RKO (cell line): ENCODE data around the gene NLRP3.
A peak's percentile ranks its signal among the peaks of the same experiment; 100 is the strongest.
"Not testable (repeated sequence)": the region's sequence is repeated elsewhere in the genome, so short reads cannot be mapped to it uniquely, and the experiment has no call there.

ENCODE experiments used
- DNase-seq: peaks from one replicate; pipeline ENCODE4 v3.0.0-alpha.2; 2016; ENCODE audit warnings: low spot score

The NLRP3 gene

DNA sequence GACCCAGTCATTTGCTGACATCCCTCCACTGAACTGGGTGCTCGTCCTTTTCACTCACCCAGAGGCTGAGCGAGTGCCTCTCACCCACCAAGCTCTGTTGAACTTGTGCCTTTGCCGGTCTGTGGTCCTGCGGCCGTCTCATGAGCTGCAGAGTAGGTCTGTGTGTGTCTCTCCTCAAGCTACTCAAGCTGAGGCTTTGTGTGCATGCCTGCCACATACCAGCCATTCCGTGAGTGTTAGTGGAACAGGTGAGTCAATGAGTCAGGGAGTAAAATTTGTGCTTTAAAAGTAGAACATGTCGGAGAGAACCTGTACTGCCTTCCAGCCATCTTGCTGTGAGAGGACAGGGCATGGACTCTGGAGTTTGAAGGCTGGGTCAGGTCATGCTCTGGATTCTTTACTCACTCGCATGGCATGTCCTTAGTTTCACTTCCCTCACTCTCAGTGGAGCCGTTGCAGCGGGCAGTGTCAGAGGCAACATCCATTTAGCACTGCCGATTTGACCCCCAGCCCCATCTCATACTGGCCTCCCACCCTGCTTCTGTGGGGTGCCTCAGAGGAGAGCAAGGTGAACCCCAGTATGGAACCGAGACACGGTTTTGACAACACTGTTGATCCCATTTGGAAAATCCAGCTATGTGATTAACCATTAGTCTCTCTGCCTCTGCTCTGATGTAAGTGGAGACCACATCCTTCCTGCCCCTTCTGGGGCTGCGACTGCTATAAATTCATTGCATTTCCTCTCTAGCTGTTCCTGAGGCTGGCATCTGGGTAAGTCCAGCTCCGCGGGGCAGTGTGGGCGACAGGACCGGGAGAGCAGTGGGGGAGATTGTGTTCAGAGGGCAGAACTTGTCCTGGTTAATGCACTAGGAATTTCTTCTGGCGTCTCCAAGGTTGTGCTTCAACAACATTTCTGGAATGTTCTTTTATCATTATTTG is at the start of gene NLRP3:
NLRP3 (plus strand) TSS at position 751 of the 939 bp plus-strand sequence. CDS start 2,628 bp downstream, outside the sequence.
- no peak for DNase-seq

DNA sequence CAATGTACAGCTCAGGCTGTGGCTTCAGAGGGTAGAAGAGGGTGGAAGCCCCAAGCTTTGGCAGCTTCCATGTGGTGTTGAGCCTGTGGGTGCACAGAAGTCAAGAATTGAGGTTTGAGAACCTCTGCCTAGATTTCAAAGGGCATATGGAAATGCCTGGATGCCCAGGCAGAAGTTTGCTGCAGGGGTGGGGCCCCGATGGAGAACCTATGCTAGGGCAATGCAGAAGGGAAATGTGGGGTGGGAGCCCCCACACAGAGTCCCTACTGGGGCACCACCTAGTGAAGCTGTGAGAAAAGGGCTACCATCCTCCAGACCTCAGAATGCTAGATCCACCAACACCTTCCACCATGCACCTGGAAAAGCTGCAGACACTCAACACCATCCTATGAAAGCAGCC is 49.6 kb upstream of the NLRP3 start:
- DNase-seq: not testable (repeated sequence)

DNA sequence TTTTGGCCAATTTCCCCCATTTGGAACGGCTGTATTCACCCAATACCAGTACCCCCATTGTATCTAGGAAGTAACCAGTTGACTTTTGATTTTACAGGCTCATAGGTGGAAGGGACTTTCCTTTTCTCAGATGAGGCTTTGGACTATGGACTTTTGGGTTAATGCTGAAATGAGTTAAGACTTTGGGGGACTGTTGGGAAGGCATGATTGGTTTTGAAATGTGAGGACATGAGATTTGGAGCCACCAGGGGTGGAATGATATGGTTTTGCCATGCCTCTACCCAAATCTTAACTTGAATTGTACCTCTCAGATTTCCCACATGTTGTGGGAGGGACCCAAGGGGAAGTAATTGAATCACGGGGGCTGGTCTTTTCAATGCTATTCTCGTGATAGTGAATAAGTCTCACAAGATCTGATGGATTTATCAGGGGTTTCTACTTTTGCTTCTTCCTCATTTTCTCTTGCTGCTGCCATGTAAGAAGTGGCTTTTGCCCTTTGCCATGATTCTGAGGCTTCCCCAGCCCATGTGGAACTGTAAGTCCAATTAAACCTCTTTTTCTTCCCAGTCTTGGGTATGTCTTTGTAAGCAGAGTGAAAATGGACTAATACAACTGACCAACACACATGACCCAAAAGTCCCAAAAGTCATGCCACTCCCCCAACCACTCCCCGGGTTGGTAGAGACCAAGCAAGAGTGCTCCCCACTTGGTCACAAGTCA is 48.9 kb upstream of the NLRP3 start:
- DNase-seq: no peak

DNA sequence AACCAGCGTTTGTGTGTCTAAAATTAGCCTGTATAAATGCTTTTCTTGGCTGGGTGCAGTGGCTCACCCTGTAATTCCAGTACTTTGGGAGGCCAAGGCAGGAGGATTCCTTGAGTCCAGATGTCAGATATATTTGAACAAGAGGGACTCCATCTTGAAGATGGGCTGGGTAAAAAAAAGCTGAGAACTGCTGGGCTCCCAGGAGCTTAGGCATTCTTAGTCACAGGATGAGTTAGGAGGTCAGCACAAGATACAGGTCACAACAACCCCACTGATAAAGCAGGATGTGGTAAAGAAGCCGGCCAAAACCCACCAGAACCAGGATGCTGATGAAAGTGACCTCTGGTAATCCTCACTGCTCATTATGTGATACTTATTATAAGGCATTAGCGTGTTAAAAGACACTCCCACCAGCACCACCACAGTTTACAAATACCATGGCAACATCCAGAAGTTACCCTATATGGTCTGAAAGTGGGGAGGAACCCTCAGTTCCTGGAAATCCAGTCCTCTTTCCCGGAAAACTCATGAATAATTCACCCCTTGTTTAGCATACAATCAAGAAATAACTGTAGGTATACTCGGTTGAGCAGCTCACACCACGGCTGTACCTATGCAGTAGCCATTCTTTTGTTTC is 48.1 kb upstream of the NLRP3 start:
- DNase-seq: peak; percentile 28

DNA sequence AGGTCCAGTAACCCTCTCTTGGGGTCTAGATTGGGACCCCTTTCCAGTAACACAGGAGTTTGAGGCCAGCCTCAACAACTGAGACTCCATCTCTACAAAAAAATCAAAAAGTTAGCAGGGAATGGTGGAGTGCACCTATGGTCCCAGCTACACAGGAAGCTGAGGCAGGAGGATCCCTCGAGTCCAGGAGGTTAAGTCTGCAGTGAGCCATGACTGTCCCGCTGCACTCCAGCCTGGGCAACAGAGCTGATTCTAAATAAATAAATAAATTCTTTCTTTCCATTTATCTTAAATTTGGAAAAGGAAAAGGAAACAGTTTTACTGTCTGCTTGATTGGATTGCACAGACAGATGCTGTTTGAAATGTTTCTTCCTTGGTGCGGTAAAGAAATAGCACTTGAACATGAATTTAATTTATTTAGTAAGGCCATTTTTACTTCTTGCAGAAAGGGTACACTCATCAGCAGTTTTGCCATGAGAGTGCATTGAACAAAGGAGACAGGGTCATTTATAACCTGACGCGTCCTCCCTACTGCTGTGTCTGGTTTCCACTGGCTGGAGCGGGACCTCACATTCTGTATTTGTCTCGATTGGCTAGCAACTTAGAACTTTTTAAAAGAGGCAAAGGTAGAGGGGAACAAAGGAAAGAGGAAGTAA is 47.4 kb upstream of the NLRP3 start:
- no peak for DNase-seq

DNA sequence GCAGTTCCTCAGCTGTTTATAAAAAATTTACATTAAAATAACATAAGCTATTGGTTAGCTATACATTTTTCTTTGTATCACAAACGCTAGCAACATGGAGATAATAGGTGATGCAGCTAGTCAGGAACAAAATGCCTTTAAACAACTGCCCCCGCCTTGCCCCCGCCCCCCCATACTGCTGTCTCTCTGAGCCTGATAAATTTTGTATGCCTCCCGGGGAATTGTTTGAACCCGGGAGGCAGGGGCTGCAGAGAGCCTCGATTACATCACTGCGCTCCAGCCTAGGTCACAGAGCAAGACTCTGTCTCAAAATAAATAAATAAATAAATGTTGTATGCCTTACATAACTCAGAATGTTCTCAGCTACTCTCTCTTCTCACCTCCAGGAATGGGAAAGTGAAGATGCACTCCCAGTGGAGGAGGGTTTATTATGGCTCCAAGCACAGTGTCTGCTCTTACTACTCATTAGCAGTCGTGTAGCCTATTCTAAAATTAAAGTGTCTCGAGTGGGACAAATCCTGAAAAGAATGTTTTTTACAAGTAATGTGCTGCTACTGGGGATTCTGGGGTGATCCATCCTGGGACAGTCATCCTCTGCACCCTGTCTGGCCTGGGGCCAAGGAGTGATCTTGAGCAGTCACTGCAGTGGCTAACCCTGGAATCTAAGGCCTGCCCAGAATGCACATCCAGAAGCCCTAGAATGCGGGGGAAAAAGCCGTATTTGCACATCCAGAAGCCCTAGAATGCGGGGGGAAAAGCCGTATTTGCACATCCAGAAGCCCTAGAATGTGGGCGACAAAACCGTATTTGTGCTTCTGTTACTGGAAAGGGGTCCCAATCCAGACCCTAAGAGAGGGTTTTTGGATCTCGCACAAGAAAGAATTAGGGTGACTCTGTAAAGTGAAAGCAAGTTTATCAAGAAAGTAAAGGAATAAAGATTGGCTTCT is 44.9 kb upstream of the NLRP3 start:
- DNase-seq: peak; percentile 29

DNA sequence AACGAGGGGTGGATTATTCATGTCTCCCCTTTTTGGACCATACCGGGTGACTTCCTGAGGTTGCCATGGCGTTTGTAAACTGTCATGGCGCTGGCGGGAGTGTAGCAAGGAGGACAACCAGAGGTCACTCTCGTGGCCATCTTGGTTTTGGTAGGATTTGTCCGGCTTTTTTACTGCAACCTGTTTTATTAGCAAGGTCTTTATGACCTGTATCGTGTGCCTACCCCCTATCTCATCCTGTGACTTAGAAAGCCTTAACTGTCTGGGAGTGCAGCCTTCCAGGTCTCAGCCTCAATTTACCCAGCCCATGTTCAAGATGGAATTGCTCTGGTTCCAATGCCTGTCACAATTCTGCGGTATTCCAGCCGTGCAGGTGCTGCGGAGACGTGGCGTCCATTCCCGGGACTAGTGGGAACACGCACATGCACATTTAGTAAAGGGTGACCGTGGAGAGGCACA is 44.1 kb upstream of the NLRP3 start:
- DNase-seq: no peak

DNA sequence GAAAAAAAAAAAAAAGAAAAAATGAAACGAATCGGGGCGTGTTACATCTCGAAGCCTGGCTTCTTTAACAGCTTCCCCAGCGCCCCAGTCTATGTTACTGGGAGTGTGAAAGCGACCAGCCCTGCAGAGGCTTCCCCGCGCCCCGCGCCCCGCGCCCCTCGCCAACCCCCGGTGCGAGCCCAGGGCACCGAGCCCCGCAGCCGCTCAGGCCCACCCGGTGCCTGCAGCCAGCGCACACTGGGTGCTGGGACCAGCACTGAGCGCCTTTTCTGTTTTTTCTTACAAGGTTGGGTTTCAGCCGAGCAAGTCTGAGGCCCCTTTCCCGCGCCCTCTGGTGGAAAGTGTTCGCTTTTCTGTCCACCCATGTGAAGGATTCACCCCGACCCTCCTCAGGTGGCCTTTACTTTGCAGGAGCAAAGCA is 42.2 kb upstream of the NLRP3 start:
- no peak for DNase-seq

DNA sequence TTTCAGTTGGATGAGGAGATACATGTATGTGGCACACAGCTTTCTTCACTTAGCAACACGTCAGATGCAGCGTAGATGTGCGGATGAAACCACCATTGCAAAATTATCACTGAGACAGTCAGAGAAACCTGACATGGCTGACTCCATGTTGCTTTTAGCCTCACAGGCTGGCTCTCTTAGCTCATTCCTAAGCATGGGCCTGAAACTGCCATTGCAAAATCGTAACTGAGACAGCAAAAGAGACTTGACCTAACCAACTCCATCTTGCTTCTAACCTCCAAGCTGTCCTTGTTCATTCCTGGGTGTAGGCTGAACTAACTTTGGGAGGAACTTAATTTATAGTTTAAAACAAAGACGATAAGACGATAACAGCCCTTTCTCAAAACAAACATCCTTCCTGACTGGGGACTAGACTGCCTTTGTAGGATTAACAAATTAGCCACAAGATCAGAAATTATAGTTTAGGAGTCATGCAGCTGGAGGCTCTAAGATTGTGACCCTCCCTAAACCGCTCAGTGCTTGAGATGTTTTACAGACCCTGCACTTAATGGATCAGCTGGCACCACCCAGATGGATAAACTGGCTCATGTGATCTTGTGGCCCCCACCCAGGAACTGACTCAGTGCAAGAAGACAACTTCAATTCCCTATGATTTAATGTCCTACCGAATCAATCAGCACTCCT is 41.2 kb upstream of the NLRP3 start:
- DNase-seq: not testable (repeated sequence)

DNA sequence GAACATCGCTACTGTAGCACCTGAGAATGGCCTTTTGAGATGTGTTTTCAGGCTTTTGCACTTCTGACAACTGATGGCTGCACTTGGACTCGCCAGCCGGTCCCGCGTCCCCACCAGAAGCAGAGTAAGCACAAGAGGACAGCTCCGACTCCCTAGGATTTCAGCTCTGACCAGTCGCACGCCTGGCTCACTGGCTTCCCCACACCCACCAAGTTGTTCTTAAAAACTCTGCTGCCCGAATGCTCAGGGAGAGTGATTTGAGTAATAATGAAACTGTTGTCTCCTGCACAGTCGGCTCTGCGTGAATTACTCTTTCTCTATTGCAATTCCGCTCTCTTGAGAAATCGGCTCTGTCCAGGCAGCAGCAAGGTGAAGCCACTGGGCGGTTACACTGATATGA is 40.2 kb upstream of the NLRP3 start:
- DNase-seq: no peak

DNA sequence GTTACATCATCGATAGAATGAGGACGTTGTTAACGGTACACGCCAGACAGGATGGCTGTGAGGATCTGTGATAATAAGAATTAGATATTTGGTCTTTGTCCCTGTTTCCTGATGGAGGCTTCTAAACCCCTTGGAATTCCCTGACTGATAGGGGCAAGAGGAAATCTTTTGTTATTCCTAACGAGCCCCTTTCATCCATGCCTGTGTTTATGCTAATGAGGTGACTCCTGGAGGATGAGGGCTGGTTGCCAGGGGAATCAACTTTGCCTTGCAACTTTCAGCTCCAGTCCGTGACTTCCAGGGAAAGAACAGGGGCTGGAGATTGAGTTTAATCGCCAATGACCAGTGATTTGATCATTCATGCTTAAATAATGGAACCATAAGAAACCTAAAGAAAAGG is 39.3 kb upstream of the NLRP3 start:
- DNase-seq: no peak

DNA sequence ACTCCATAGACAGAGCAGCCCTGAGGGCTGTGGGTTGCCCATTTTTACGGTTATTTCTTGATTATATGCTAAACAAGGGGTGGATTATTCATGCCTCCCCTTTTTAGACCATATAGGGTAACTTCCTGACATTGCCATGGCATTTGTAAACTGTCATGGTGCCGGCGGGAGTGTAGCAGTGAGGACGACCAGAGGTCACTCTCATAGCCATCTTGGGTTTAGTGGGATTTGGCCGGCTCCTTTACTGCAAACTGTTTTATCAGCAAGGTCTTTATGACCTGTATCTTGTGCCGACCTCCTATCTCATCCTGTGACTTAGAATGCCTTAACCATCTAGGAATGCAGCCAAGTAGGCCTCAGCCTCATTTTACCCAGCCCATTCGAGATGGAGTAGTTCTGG is 38.3 kb upstream of the NLRP3 start:
- not testable (repeated sequence) for DNase-seq

DNA sequence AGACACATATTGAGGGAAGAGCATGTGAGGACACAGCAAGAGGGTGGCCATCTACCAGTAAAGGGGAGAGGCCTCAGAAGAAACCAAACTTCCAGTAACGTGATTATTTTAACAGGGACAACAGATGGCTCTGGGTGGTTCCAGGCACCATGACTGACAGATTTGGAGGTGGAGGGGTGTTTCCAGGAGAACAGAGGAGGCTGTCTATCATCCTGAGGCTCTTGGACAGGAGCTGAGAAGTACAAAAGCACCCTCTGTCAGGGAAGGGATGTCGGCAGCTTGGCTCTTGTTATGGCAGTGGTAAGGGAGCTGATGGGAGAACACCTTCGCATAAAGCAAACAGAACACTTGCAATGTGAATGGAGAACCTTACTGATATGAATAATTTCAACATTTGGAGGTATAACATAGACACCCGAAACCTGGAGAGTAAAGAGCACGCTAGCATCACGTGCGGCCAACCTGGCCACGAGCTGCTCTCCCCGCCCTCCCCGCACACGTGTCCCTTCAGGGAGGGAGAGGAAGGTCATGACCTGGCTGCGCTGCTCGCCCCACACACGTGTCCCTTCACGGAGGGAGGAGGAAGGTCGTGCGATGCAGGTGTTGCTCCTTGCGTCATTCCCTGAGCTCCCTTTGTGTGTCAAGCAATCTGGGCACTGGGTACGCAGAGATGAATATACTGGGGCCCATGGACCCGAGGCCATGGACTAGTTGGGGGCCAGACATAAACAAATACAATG is 37.5 kb upstream of the NLRP3 start:
- no peak for DNase-seq

DNA sequence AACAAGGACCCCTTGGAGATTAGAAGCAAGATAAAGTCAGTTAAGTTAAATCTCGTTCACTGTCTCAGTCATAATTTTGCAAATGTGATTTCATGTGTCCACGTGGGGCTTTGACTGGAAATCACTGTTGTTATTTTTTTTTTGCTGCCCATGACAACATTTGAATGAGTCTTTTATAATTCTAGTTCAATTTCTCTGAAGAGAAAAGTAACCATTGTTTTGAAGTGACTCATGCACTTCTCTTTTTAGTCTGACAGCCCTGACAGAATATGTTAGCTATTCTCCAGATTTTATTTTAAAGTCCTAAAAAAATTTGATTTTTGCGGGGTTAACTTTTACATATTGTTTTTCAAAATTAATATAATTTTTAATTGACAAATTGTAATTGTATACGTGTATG is 30.7 kb upstream of the NLRP3 start:
- no peak for DNase-seq

DNA sequence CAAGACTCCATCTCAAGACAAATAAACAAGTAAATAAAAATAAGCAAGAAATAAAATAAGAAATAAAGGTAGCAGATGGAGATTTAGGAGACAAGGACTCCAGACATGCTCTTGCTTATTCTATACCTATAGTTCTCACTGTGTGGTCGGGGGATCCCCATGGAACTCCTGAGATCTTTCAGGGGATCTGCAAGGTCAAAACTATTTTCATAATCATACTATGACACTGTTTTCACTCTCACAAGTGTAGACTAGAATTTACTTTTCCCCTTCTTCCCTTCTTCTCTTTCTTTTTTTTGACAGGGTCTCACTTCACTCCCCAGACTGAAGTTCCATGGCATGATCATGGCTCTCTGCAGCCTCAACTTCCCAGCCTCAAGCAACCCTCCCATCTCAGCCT is 29.8 kb upstream of the NLRP3 start:
- DNase-seq: no peak

DNA sequence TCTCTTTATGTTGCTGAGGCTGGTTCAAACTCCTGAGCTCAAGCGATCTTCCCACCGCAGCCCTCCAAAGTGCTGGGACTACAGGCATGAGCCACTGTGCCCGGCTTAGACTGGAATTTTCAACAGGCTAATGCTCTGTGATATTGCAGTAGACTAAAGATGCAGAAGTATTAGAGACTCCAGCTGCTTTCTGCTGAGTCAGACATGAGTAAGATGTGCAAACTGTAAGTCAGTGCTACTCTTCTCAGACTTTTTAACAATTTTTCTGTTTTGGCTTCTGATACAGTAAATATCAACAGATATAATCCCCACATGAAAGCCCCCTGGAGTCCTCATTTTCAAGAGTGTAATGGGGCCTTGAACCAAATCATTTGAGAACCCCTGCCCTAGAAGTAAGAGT is 29.3 kb upstream of the NLRP3 start:
- DNase-seq: peak; percentile 76

DNA sequence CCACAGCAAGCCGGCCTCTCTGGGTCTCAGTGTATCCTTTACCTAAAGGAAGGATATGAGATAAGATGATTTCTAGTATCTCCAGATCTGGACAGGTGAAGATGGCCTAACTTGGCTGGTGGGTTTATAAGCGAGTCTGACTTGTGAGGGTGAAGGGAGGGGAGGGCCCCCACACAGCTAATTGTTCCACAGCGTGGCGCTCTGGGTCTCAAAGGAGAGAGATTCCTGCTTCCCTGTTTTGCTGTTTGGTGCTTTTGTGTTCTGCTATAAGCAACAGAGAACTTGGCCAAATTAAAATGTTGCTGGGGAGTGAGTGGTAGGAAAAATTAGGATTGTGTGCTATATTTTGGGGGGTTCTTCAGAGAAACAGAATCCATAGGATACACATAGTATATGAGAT is 28.9 kb upstream of the NLRP3 start:
- DNase-seq: no peak

DNA sequence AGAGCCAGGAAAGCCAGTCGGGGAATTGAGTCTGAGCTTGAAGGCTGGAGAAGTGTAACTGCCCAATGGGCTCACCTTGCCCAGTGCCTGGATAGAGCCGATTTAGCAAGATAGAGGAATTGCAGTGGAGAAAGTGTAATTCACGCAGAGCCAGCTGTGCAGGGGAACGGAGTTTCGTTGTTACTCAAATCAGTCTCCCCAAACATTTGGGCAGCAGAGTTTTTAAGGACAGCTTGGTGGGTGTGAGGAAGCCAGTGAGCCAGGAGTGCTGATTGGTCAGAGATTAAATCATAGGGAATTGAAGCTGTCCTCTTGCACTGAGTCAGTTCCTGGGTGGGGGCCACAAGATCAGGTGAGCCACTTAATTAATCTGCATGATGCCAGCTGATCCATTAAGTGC is 28.4 kb upstream of the NLRP3 start:
- DNase-seq: no peak

DNA sequence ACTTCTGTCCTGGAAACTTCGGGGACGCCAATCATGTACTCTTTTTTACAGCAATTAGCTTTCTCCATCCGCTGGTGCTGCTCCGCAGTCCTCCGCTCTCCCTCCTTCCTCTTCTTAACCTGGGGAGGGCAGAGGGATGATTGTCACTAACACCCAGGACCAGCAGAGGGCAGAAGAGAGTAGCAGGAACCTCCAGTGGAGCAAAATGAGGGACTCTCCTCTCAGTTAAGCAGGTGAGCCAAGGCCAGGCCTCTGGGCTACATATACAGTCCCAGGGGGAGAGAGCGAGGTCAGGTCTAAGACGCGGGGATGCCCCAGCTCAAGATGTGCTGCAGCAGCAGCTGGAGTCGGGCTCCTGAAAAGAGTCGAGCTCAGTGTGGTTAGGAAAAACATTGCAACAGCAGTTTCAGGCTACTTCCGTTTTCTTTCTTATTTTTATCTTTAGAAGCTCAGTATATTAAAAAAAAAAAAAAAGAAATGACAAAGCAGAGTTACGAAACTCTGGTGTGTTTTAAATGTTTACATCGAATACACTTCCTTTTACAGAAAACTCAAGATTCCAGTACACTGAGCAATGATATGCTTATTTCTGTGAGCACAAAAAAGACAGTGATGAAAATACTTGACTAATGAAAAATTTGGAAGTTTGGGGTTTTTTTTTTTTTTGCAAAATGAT is 25.7 kb upstream of the NLRP3 start:
- peak; percentile 68 for DNase-seq
